ENCODE measurements around the gene GRM7.

GRM7 gene

GRCh38 chr3:7545334-7545733 is 684.4 kb downstream of the GRM7 start:
- TF ChIP-seq CTCF (conservative IDR thresholded peaks at IDR 0.05; ENCODE audit: low read depth, low read length), result no peak

GRCh38 chr3:7546253-7546652 is 685.3 kb downstream of the GRM7 start:
- DNase-seq (ENCODE audit: low read depth), result peak; percentile 80

More at GRCh38 chr3:7545334-7545733, 684.4 kb downstream of the GRM7 start:
- peak; percentile 21 for DNase-seq (ENCODE audit: low read depth)
- no peak overlapping the region for H3K4me3 ChIP-seq (ENCODE audit: low read depth, low read length)

GRCh38 chr3:7547826-7548225 is 686.9 kb downstream of the GRM7 start:
- no peak for DNase-seq (ENCODE audit: low read depth)
- H3K4me3 ChIP-seq (ENCODE audit: low read depth, low read length), result no peak overlapping the region
- TF ChIP-seq CTCF (conservative IDR thresholded peaks at IDR 0.05; ENCODE audit: low read depth, low read length), result no peak

More at GRCh38 chr3:7546253-7546652, 685.3 kb downstream of the GRM7 start:
- no peak overlapping the region for H3K4me3 ChIP-seq (ENCODE audit: low read depth, low read length)
- TF ChIP-seq CTCF (conservative IDR thresholded peaks at IDR 0.05; ENCODE audit: low read depth, low read length), result peak; percentile 63

GRCh38 chr3:7562892-7563291 is 702.0 kb downstream of the GRM7 start:
- DNase-seq (ENCODE audit: low read depth), result no peak
- H3K4me3 ChIP-seq (ENCODE audit: low read depth, low read length), result no peak overlapping the region
- no peak for TF ChIP-seq CTCF (conservative IDR thresholded peaks at IDR 0.05; ENCODE audit: low read depth, low read length)

- no peak overlapping the region for H3K4me3 ChIP-seq (ENCODE audit: low read depth, low read length)
- no peak for DNase-seq (ENCODE audit: low read depth)
- no peak for TF ChIP-seq CTCF (conservative IDR thresholded peaks at IDR 0.05; ENCODE audit: low read depth, low read length)
Measured at GRCh38 chr3:7565574-7565973, 704.7 kb downstream of the GRM7 start.

- no peak for DNase-seq (ENCODE audit: low read depth)
- no peak overlapping the region for H3K4me3 ChIP-seq (ENCODE audit: low read depth, low read length)
- TF ChIP-seq CTCF (conservative IDR thresholded peaks at IDR 0.05; ENCODE audit: low read depth, low read length), result no peak
Measured at GRCh38 chr3:7567160-7567559, 706.2 kb downstream of the GRM7 start.

- DNase-seq (ENCODE audit: low read depth), result no peak
- no peak for TF ChIP-seq CTCF (conservative IDR thresholded peaks at IDR 0.05; ENCODE audit: low read depth, low read length)
- no peak overlapping the region for H3K4me3 ChIP-seq (ENCODE audit: low read depth, low read length)
Measured at GRCh38 chr3:7568526-7569184, 707.7 kb downstream of the GRM7 start.

Data from choroid plexus epithelial cell (primary cell).